Lower lobe of right lung (tissue), 2 donors: Measurements from ENCODE around the gene FRMD4A. TPM values are rescaled to one million over a fixed set of nuclear protein-coding genes. Genes with fewer than 3 reads are reported as not detected.

Experiments used
- ATAC-seq, 2 donors: fragments of 200-7000 bp; cut with Tn5 transposase; one replicate each; pipeline ENCODE4 v1.9.1; 2020 to 2022; ENCODE audit warnings: mild to moderate bottlenecking in 2 of 2, moderate library complexity in 2 of 2
- DNase-seq: peaks from one replicate; pipeline ENCODE4 v3.0.0-alpha.2; 2020
- H3K27ac ChIP-seq: fragments of 200-600 bp; one replicate; pipeline ENCODE4 v1.8.0; 2022
- H3K27me3 ChIP-seq: fragments of 200-600 bp; one replicate; pipeline ENCODE4 v1.8.0; 2022; ENCODE audit warnings: low read depth
- H3K36me3 ChIP-seq: fragments of 200-600 bp; one replicate; pipeline ENCODE4 v1.8.0; 2022; ENCODE audit warnings: mild to moderate bottlenecking
- H3K4me1 ChIP-seq: fragments of 200-600 bp; one replicate; pipeline ENCODE4 v1.8.0; 2022
- H3K4me3 ChIP-seq: fragments of 200-600 bp; one replicate; pipeline ENCODE4 v1.8.0; 2022; ENCODE audit warnings: mild to moderate bottlenecking
- H3K9me3 ChIP-seq: fragments of 200-600 bp; one replicate; pipeline ENCODE4 v1.8.0; 2022
- intact Hi-C: fragments of 100-400 bp; cut with DNase I; formaldehyde crosslinking; loops from one replicate; pipeline ENCODE4 v1.11.0; 2022
- total RNA-seq: library from RNA; stranded (reverse); fragmentation: NEBNext Ultra II Directional; extraction: Animal tissue kit (Norgen Biotek cat#: 25700); gene quantifications from one replicate; pipeline ENCODE4 v1.2.1, GENCODE V29; 2021
- TF ChIP-seq, protein P1 (sequence below): fragments of 200-600 bp; IDR thresholded peaks from one replicate; pipeline ENCODE4 v1.8.0; 2022; ENCODE audit warnings: antibody characterized with exemption, mild to moderate bottlenecking
- donor health status: DM: no; HTN: yes; CAD: no; lungs with severe emphysema.

The FRMD4A gene
- total RNA-seq, 1 donor from 2014 or later = 64.8 TPM

DNA sequence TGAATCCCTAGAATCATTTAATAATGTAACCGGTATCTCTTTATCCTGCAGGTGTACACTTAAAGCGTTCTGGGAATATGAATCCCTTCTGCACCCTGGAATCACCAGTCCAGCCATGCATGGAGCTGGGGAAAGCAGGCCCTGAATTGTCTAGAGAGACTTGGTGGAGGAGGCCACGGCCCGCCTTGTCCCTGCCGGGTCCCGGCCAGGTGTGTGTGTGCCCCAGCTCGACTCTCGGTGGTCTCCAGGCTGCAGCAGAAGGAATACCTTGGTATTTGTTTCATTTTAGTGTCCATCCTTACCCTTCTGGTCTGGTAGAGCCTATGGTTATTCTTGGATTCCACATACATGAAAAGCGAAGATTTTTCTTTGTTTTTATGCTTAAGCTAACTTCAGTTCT, 685.9 kb downstream of the FRMD4A start:
- ATAC-seq (no peak), DNase-seq (no peak)
- peaks cover 55% of the 10 kb centered on the region for H3K36me3 ChIP-seq

DNA sequence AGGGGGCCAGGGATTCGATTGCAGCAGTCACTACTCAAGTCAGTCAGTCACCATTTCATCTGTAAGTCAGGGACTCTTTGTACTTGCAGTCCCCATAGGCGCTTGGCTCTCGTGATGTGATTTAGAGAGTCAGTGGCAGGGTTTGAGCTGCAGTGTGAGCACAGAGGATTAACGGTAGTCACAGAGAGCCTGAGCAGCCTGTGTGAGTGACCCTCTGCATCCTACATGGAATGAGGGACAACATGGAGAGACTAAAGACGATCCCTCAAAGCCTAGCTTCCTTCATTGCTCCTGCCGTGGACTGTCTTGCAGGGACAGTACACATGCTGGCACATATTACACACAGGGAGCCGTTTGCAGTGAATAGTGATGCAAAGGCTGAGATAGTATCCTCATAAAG, 687.7 kb downstream of the FRMD4A start:
- no peaks in the 10 kb centered on the region for H3K4me1 ChIP-seq
- intact Hi-C loops = no loop called here
- peaks cover 54% of the 10 kb centered on the region for H3K36me3 ChIP-seq
- TF ChIP-seq, protein P1, sequence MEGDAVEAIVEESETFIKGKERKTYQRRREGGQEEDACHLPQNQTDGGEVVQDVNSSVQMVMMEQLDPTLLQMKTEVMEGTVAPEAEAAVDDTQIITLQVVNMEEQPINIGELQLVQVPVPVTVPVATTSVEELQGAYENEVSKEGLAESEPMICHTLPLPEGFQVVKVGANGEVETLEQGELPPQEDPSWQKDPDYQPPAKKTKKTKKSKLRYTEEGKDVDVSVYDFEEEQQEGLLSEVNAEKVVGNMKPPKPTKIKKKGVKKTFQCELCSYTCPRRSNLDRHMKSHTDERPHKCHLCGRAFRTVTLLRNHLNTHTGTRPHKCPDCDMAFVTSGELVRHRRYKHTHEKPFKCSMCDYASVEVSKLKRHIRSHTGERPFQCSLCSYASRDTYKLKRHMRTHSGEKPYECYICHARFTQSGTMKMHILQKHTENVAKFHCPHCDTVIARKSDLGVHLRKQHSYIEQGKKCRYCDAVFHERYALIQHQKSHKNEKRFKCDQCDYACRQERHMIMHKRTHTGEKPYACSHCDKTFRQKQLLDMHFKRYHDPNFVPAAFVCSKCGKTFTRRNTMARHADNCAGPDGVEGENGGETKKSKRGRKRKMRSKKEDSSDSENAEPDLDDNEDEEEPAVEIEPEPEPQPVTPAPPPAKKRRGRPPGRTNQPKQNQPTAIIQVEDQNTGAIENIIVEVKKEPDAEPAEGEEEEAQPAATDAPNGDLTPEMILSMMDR = no peak
- peaks cover 8% of the 10 kb centered on the region for H3K9me3 ChIP-seq
- H3K27ac ChIP-seq = no peak overlapping the region
- no peak overlapping the region for H3K4me3 ChIP-seq
- no peak for ATAC-seq
- no peaks in the 10 kb centered on the region for H3K27me3 ChIP-seq
- no peak for DNase-seq

More for the DNA sequence above, 685.9 kb downstream of the FRMD4A start:
- Histone ChIP-seq H3K27me3 (no peaks in the 10 kb centered on the region), H3K4me3 (no peak overlapping the region), H3K4me1 (no peaks in the 10 kb centered on the region), H3K9me3 (peaks cover 8% of the 10 kb centered on the region), H3K27ac (no peak overlapping the region)
- TF ChIP-seq, protein P1 = no peak
- intact Hi-C loops = no loop called here

DNA sequence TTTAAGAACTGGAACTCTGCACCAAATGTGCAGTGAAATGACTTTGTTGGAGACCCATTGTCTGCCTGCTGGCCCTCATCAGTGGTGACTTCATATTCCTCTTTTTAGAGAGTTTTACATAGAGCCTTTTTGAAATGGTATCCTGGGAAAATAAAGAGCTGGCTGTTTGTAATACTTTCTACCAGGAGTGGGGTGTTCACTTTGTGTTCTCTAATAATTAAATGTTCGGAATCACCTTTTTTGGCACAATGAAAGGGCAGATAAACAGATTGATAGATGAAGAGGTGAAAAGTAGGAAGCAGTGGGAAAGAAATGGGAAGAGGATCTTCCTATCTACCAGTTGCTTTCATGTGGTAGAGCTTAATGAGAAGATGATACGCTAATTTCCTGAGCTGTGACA, 688.4 kb downstream of the FRMD4A start:
- ATAC-seq = no peak
- Histone ChIP-seq H3K27ac (no peak overlapping the region), H3K4me3 (no peak overlapping the region), H3K27me3 (no peaks in the 10 kb centered on the region), H3K36me3 (peaks cover 48% of the 10 kb centered on the region), H3K4me1 (no peaks in the 10 kb centered on the region), H3K9me3 (peaks cover 8% of the 10 kb centered on the region)
- intact Hi-C loops = no loop called here
- no peak for DNase-seq
- TF ChIP-seq, protein P1 = no peak

DNA sequence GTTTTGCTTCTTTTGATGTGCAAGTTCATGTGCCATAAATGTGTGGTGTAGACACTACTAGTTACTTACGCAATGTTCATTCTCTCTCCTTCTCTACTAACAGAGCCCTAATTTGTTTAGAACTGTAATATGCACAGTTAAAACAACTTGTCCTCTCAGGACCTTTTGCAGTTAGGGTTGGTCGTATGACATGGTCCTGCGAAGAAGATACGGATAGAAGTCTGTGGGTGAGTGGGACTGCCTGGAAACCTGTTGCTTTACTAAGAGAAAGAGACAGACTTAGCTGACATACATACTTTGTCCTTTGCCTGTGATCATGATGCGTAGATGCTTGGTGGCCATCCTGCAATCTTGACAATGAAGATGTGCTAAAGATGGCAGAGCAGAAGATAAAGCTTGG, 692.8 kb downstream of the FRMD4A start:
- DNase-seq = no peak
- H3K4me3 ChIP-seq = no peak overlapping the region
- no peaks in the 10 kb centered on the region for H3K4me1 ChIP-seq
- no peaks in the 10 kb centered on the region for H3K27me3 ChIP-seq
- no peak for ATAC-seq
- no peak overlapping the region for H3K27ac ChIP-seq
- H3K36me3 ChIP-seq = peaks cover 20% of the 10 kb centered on the region
- H3K9me3 ChIP-seq = peaks cover 8% of the 10 kb centered on the region
- intact Hi-C loops = no loop called here
- TF ChIP-seq, protein P1 = no peak

DNA sequence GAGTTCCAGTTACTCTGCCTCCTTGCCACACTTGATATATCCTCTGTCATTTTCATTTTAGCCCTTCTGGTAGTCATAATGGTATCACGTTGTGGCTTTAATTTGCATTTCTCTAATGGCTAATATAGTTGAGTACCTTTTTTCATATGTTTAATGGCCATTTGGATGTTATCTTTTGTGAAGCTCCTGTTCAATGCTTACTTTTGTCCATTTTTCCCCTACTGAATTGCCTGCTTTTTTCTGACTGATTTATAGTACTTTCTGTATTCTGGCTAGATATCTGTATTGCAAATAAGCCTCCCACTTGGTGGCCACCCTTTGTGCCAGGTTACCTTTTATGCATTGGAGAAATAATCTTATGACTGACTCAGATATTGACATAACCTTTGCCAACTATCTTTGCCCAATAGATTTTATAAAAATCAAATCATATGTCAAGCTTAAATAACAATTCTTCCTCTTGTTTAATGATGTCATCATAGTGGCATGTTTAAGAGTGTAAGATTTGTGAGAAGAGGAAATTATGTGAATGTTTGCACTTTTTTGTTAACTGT, 693.3 kb downstream of the FRMD4A start:
- Histone ChIP-seq H3K36me3 (peaks cover 20% of the 10 kb centered on the region), H3K27ac (no peak overlapping the region), H3K9me3 (peaks cover 4% of the 10 kb centered on the region), H3K4me3 (no peak overlapping the region), H3K4me1 (no peaks in the 10 kb centered on the region), H3K27me3 (no peaks in the 10 kb centered on the region)
- DNase-seq = no peak
- TF ChIP-seq, protein P1 = no peak
- intact Hi-C loops = no loop called here
- no peak for ATAC-seq

DNA sequence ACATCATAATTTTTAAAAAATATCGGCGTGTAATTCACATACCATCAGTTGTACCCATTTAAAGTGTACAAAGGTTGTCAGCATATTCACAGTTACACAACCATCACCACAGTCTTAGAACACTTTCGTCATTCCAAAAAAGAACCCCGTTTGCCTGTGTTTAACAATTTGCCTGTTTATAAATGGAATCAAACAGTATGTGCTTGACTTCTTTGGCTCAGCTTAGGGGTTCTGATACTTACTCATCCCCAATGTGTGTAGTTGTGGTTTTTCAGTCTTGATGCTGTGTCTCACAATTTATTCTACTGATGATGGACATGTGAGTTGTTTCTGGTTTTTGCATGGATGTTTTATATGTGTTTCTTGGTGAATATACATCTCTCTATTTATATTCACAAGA, 693.9 kb downstream of the FRMD4A start:
- TF ChIP-seq, protein P1 = no peak
- no peaks in the 10 kb centered on the region for H3K4me1 ChIP-seq
- ATAC-seq (no peak), DNase-seq (no peak)
- H3K27ac ChIP-seq = no peak overlapping the region
- no peak overlapping the region for H3K4me3 ChIP-seq
- no peaks in the 10 kb centered on the region for H3K9me3 ChIP-seq
- H3K27me3 ChIP-seq = no peaks in the 10 kb centered on the region
- peaks cover 20% of the 10 kb centered on the region for H3K36me3 ChIP-seq
- intact Hi-C loops = no loop called here
